GM12878 (cell line): ENCODE measurements around the gene AKAP13. TPM values are rescaled to one million over a fixed set of nuclear protein-coding genes. Genes with fewer than 3 reads are reported as not detected.

Experiments
- ATAC-seq: fragments of 200-7000 bp; cut with Tn5 transposase; 3 replicates; pipeline ENCODE4 v1.9.1; 2020; ENCODE audit warnings: mild to moderate bottlenecking, moderate library complexity
- BruUV-seq: library from RNA; stranded (reverse); fragments of 400-500 nt; replicated peaks from 2 replicates; lab custom pipeline; 2021; lab: Mats Ljungman, UMichigan
- CTCF ChIA-PET: fragments of 300-600 bp; sonication (Branson Sonifier 250); formaldehyde crosslinking; extraction: SDS; loops from one replicate; lab custom pipeline; 2021; ENCODE audit warnings: inconsistent platforms; lab: Yijun Ruan, JAX
- POLR2A ChIA-PET: fragments of 350-600 bp; formaldehyde crosslinking; extraction: SDS; loops from one replicate; lab custom pipeline; 2021; ENCODE audit warnings: inconsistent platforms; lab: Charles Lee
- RAD21 ChIA-PET: fragments of 300-600 bp; sonication (Branson Sonifier 250); formaldehyde crosslinking; loops from one replicate; lab custom pipeline; 2023; ENCODE audit warnings: antibody characterized with exemption; ENCODE audit not compliant: unreplicated experiment; lab: Charles Lee
- SMC1A ChIA-PET: fragments of 300-600 bp; sonication (Branson Sonifier 250); formaldehyde crosslinking; loops from one replicate; lab custom pipeline; 2023; ENCODE audit not compliant: unreplicated experiment, uncharacterized antibody; lab: Charles Lee
- DNase-seq: peaks from one replicate; pipeline ENCODE4 v3.0.0-alpha.2; 2011; ENCODE audit warnings: low read depth, low spot score
- FAIRE-seq: peaks from 3 replicates; lab custom pipeline; 2011; peaks lifted over from hg19 to GRCh38; lab: Jason Lieb, UNC
- H2AFZ ChIP-seq: 2 replicates; pipeline ENCODE4 v1.6.0; 2011; ENCODE audit warnings: low read depth, low read length, control low read depth; ENCODE audit not compliant: control insufficient read depth
- H3K27ac ChIP-seq: 2 replicates; pipeline ENCODE4 v1.5.1; 2011; ENCODE audit warnings: control low read depth; ENCODE audit not compliant: control insufficient read depth, insufficient read depth
- H3K27me3 ChIP-seq, 2 experiments: replicated peaks in 1 of 2; 2 replicates each; pipeline versions ENCODE4 v1.6.0 to v1.6.1; 2011; ENCODE audit warnings: low read length in 1 of 2; ENCODE audit not compliant: control insufficient read depth in 2 of 2, insufficient read depth in 2 of 2
- H3K36me3 ChIP-seq, 2 experiments: 2 replicates each; pipeline ENCODE4 v1.5.1; 2011; ENCODE audit warnings: low read length in 1 of 2; ENCODE audit not compliant: control insufficient read depth in 2 of 2, insufficient read depth in 2 of 2
- H3K4me1 ChIP-seq: 2 replicates; pipeline ENCODE4 v1.6.1; 2011; ENCODE audit warnings: mild to moderate bottlenecking, low read length, moderate library complexity, mixed read lengths; ENCODE audit not compliant: control insufficient read depth, insufficient read depth
- H3K4me2 ChIP-seq: 2 replicates; pipeline ENCODE4 v1.6.0; 2011; ENCODE audit warnings: control low read depth; ENCODE audit not compliant: control insufficient read depth, insufficient read depth
- H3K4me3 ChIP-seq: fragments of 200-600 bp; sonication (generic); 2 replicates; pipeline ENCODE4 v1.5.1; 2016
- H3K79me2 ChIP-seq: 2 replicates; pipeline ENCODE4 v1.6.0; 2011; ENCODE audit warnings: low read length; ENCODE audit not compliant: control insufficient read depth, insufficient read depth
- H3K9ac ChIP-seq: 2 replicates; pipeline ENCODE4 v1.8.0; 2011; ENCODE audit warnings: low read length, control low read depth, mixed read lengths; ENCODE audit not compliant: control insufficient read depth, insufficient read depth
- H3K9me3 ChIP-seq: replicated peaks from 3 replicates; pipeline ENCODE4 v1.5.1; 2011; ENCODE audit warnings: mild to moderate bottlenecking, low read length; ENCODE audit not compliant: control insufficient read depth, insufficient read depth
- H4K20me1 ChIP-seq: 2 replicates; pipeline ENCODE4 v1.6.0; 2011; ENCODE audit not compliant: control insufficient read depth, insufficient read depth
- BCL11A ChIP-seq: IDR thresholded peaks from 2 replicates; pipeline ENCODE4 v1.6.1; 2011; ENCODE audit warnings: low read depth, low read length
- EP300 ChIP-seq, 2 experiments: fragments of 150-350 bp in 1 of 2; IDR thresholded peaks; 2 replicates each; pipeline ENCODE4 v1.6.1; 2011 to 2012; ENCODE audit warnings: low read depth in 2 of 2, low read length in 2 of 2, borderline replicate concordance in 1 of 2, improper control_type of control experiment in 1 of 2, inconsistent platforms in 1 of 2; ENCODE audit not compliant: control insufficient read depth in 1 of 2
- IKZF2 ChIP-seq, 2 experiments: fragments of 450-650 bp; IDR thresholded peaks; 2 replicates each; pipeline ENCODE4 v1.6.1; 2017; ENCODE audit warnings: mild to moderate bottlenecking in 2 of 2, moderate library complexity in 2 of 2
- JUNB ChIP-seq: IDR thresholded peaks from 2 replicates; pipeline ENCODE4 v1.6.1; 2016; ENCODE audit warnings: antibody characterized with exemption, mild to moderate bottlenecking
- MYB ChIP-seq: fragments of 150-350 bp; IDR thresholded peaks from 2 replicates; pipeline ENCODE4 v1.6.1; 2014; ENCODE audit warnings: mild to moderate bottlenecking, low read depth, low read length, borderline replicate concordance
- NFYA ChIP-seq: IDR thresholded peaks from 2 replicates; pipeline ENCODE4 v1.6.1; 2011; ENCODE audit warnings: low read depth, mild to moderate bottlenecking, low read length, improper control_type of control experiment, borderline replicate concordance
- POU2F2 ChIP-seq: IDR thresholded peaks from 3 replicates; pipeline ENCODE4 v1.6.1; 2011; ENCODE audit warnings: low read depth, mild to moderate bottlenecking, low read length, borderline replicate concordance
- RFX5 ChIP-seq: IDR thresholded peaks from 2 replicates; pipeline ENCODE4 v1.6.1; 2011; ENCODE audit warnings: low read depth, low read length, improper control_type of control experiment
- TCF3 ChIP-seq: IDR thresholded peaks from 2 replicates; pipeline ENCODE4 v1.6.1; 2012; ENCODE audit warnings: low read depth, mild to moderate bottlenecking, low read length, borderline replicate concordance; ENCODE audit not compliant: insufficient read depth
- ZBTB33 ChIP-seq: fragments of 450-650 bp; IDR thresholded peaks from 2 replicates; pipeline ENCODE4 v1.6.1; 2017; ENCODE audit warnings: mild to moderate bottlenecking
- WGBS: methylation state at CpG from one replicate; pipeline ENCODE4 v1.1.6; 2016; ENCODE audit warnings: low lambda C conversion rate; ENCODE audit not compliant: insufficient replicate concordance, insufficient coverage; ENCODE audit errors: missing lambda C conversion rate; 5-methylcytosine and 5-hydroxymethylcytosine counted together
- in situ Hi-C: fragments of 300-500 bp; cut with MboI; formaldehyde crosslinking; loops from 9 replicates; pipeline ENCODE4 v1.14.3; 2018; ENCODE audit warnings: mixed read lengths
- intact Hi-C: fragments of 100-400 bp; cut with micrococcal nuclease; formaldehyde crosslinking; loops from one replicate; pipeline ENCODE4 v1.14.2; 2022; ENCODE audit not compliant: unreplicated experiment
- polyA plus RNA-seq, 11 experiments: library from polyadenylated mRNA; depleted of rRNA in 4 of 11; unstranded in 6 of 11; stranded (reverse) in 5 of 11; fragments of >200 nt; fragmentation: Nextera tagmentation in 4 of 11; fragmentation: Illumina TruSeq in 1 of 11; extraction: Ambion mirVana in 4 of 11; extraction: Trizol in 1 of 11; gene quantifications; 1 replicate in 1 of 11; 2 replicates in 10 of 11; pipeline versions ENCODE4 v1.2.1 to v1.2.3, GENCODE V29; 2011 to 2016; ENCODE audit warnings: inconsistent platforms in 2 of 11, missing spikeins in 2 of 11, low read depth in 1 of 11
- total RNA-seq, 4 experiments: library from RNA; depleted of rRNA in 3 of 4; stranded (reverse); fragments of >200 nt in 3 of 4; fragmentation: Illumina TruSeq in 1 of 4; extraction: Trizol in 1 of 4; gene quantifications; 2 replicates each; pipeline versions ENCODE4 v1.2.1 to v1.2.3, GENCODE V29; 2013 to 2021

Gene AKAP13
- total and polyA plus RNA-seq, 10 of the 15 experiments (the other 5 are each of a cell fraction or from before 2014, with no cell fraction given): 14.4 to 74.9 (median 55.1) TPM

- BruUV-seq: no TSS peak
- WGBS: 76% methylated on average over 5 of the region's 5 CpGs
- ATAC-seq: no peak
Observed at GRCh38 chr15:85494048-85494777, 113.8 kb downstream of the AKAP13 start.

More at GRCh38 chr15:85494048-85494777, 113.8 kb downstream of the AKAP13 start:
- H3K9me3 ChIP-seq: no peaks in the 10 kb centered on the region
- SMC1A ChIA-PET: interaction anchor here (0.9 to 2.5 kb wide), 5 partner anchors 9 to 92 kb away, joined by 4 to 13 read pairs (median 4); no protein-coding TSS in a partner anchor
- no peak overlapping the region for H3K4me2 ChIP-seq
- POLR2A ChIA-PET: no interaction called here
- intact Hi-C loops: no loop called here
- DNase-seq (no peak), FAIRE-seq (no peak)
- no peak overlapping the region for H3K27ac ChIP-seq
- no peaks in the 10 kb centered on the region; a peak in 1 of 4 replicates for H3K36me3 ChIP-seq
- H2AFZ ChIP-seq: no peak overlapping the region
- RAD21 ChIA-PET: interaction anchor here (1.3 to 1.4 kb wide), 2 partner anchors 37 to 114 kb away, joined by 3 read pairs; partner anchors contain the start of gene AKAP13
- H4K20me1 ChIP-seq: peaks cover 3% of the 10 kb centered on the region; the same call in 1 of the 2 replicates
- H3K27me3 ChIP-seq: no peaks in the 10 kb centered on the region
- in situ Hi-C loops: no loop called here
- no peak overlapping the region for H3K4me3 ChIP-seq
- H3K79me2 ChIP-seq: peaks cover 7% of the 10 kb centered on the region
- CTCF ChIA-PET: interaction anchor here (0.7 to 2.6 kb wide), 2 partner anchors 10 to 29 kb away, joined by 4 to 19 read pairs; no protein-coding TSS in a partner anchor
- peaks cover 15% of the 10 kb centered on the region for H3K4me1 ChIP-seq
- no peak overlapping the region for H3K9ac ChIP-seq
- no peak for TF ChIP-seq POU2F2
- no peak for TF ChIP-seq ZBTB33
- TF ChIP-seq EP300 (IDR thresholded peaks at IDR 0.05; ENCODE audit: borderline replicate concordance in 1 of 2, control insufficient read depth in 1 of 2, low read depth in 2 of 2, low read length in 2 of 2): no peak
- TF ChIP-seq NFYA: no peak
- TF ChIP-seq BCL11A: no peak
- no peak for TF ChIP-seq MYB
- TF ChIP-seq IKZF2 (IDR thresholded peaks at IDR 0.05): no peak
- TF ChIP-seq RFX5: no peak
- no peak for TF ChIP-seq TCF3
- TF ChIP-seq JUNB: no peak
